OCI-LY3 (cell line): ENCODE measurements around the gene THSD7B.

Source experiments
- H2AFZ ChIP-seq: fragments of 200-600, 300-600 bp; shearing (Covaris generic); 2 replicates; pipeline ENCODE4 v1.6.0; 2014; ENCODE audit warnings: antibody characterized with exemption, low read depth, low read length
- H3K27ac ChIP-seq: fragments of 200-600, 300-600 bp; sonication (generic); 2 replicates; pipeline ENCODE4 v1.5.1; 2014; ENCODE audit warnings: mild to moderate bottlenecking, low read length, moderate library complexity, mixed read lengths
- H3K27me3 ChIP-seq: fragments of 200-600, 300-600 bp; sonication (generic); 2 replicates; pipeline ENCODE4 v1.6.1; 2014; ENCODE audit warnings: low read depth, low read length, mixed read lengths
- H3K36me3 ChIP-seq: fragments of 200-600, 300-600 bp; sonication (generic); replicated peaks from 2 replicates; pipeline ENCODE3; 2014; ENCODE audit warnings: low read depth, low read length, mixed read lengths
- H3K4me1 ChIP-seq: fragments of 300-600, 200-600 bp; sonication (generic); 2 replicates; pipeline ENCODE4 v1.6.1; 2014; ENCODE audit warnings: low read length, mixed read lengths
- H3K4me2 ChIP-seq: fragments of 200-600, 300-600 bp; sonication (generic); 2 replicates; pipeline ENCODE4 v1.6.1; 2014; ENCODE audit warnings: low read length, mixed read lengths
- H3K4me3 ChIP-seq: fragments of 300-600, 200-600 bp; sonication (generic); 2 replicates; pipeline ENCODE4 v1.5.1; 2014; ENCODE audit warnings: antibody characterized with exemption, mild to moderate bottlenecking, low read length, moderate library complexity
- H3K79me2 ChIP-seq: fragments of 300-600, 200-600 bp; shearing (Covaris generic); 2 replicates; pipeline ENCODE4 v1.6.1; 2014; ENCODE audit warnings: mild to moderate bottlenecking, low read length, mixed read lengths
- H3K9ac ChIP-seq: fragments of 300-600, 200-600 bp; shearing (Covaris generic); 2 replicates; pipeline ENCODE4 v1.6.0; 2014; ENCODE audit warnings: mild to moderate bottlenecking, low read length, moderate library complexity
- H3K9me3 ChIP-seq: fragments of 200-600, 300-600 bp; shearing (Covaris generic); 2 replicates; pipeline ENCODE4 v1.6.1; 2014; ENCODE audit warnings: low read length, mixed read lengths; ENCODE audit not compliant: insufficient read depth
- H4K20me1 ChIP-seq: fragments of 200-600, 300-600 bp; sonication (generic); 2 replicates; pipeline ENCODE4 v1.6.1; 2016; ENCODE audit warnings: low read length, mixed read lengths; ENCODE audit not compliant: insufficient read depth
- CTCF ChIP-seq: fragments of 200-600, 300-600 bp; sonication (generic); IDR thresholded peaks from 2 replicates; pipeline ENCODE4 v1.5.1; 2014; ENCODE audit warnings: antibody characterized with exemption, low read length, low read depth
- EZH2phosphoT487 ChIP-seq: fragments of 200-600 bp; shearing (Covaris generic); IDR thresholded peaks from 2 replicates; pipeline ENCODE4 v1.6.1; 2018; ENCODE audit warnings: antibody characterized with exemption, mixed run types, low read depth

Gene THSD7B

DNA sequence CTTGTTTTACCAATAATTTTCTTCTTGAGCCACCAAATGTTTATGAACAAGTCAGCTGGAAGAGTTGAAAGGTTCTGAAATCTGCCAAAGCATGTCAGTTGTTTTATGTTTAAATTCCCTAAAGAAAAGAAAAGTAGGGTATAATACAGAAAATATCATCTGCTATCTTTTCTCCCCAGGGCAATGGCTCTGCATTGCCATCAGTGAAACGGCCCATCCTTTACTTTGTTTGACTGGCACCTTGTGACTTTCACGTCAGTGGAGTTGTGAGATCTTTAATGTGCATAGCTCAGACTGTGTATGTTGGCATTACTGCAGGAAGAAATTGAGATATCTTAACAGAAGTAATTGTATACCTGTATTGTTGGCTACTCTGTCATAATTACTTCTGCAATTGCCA lies 239.9 kb downstream of the THSD7B start:
- no peaks in the 10 kb centered on the region for H3K9me3 ChIP-seq
- H2AFZ ChIP-seq: no peak overlapping the region
- no peaks in the 10 kb centered on the region for H3K79me2 ChIP-seq
- TF ChIP-seq CTCF: no peak
- TF ChIP-seq EZH2phosphoT487: no peak
- no peak overlapping the region for H3K4me3 ChIP-seq
- H4K20me1 ChIP-seq: no peaks in the 10 kb centered on the region
- no peak overlapping the region for H3K4me2 ChIP-seq
- no peak overlapping the region for H3K27ac ChIP-seq
- no peaks in the 10 kb centered on the region for H3K27me3 ChIP-seq
- no peaks in the 10 kb centered on the region for H3K4me1 ChIP-seq
- no peak overlapping the region for H3K9ac ChIP-seq
- H3K36me3 ChIP-seq: no peaks in the 10 kb centered on the region

- H3K36me3 ChIP-seq: no peaks in the 10 kb centered on the region
- no peaks in the 10 kb centered on the region for H3K9me3 ChIP-seq
- no peak overlapping the region for H3K4me3 ChIP-seq
- no peaks in the 10 kb centered on the region; the same call in 1 of the 2 replicates for H4K20me1 ChIP-seq
- H3K9ac ChIP-seq: no peak overlapping the region
- H3K27ac ChIP-seq: no peak overlapping the region
- no peak overlapping the region for H2AFZ ChIP-seq
- no peak for TF ChIP-seq EZH2phosphoT487
- no peak for TF ChIP-seq CTCF
- H3K4me1 ChIP-seq: no peaks in the 10 kb centered on the region
- H3K27me3 ChIP-seq: no peaks in the 10 kb centered on the region
- H3K79me2 ChIP-seq: no peaks in the 10 kb centered on the region
- H3K4me2 ChIP-seq: no peak overlapping the region
These were observed 242.6 kb downstream of the THSD7B start for GRCh38 chr2:137007938-137008337.

- no peak overlapping the region for H3K27ac ChIP-seq
- no peaks in the 10 kb centered on the region for H3K4me1 ChIP-seq
- H3K27me3 ChIP-seq: no peaks in the 10 kb centered on the region
- no peak overlapping the region for H3K4me3 ChIP-seq
- no peaks in the 10 kb centered on the region for H3K79me2 ChIP-seq
- no peaks in the 10 kb centered on the region; the same call in 1 of the 2 replicates for H4K20me1 ChIP-seq
- no peaks in the 10 kb centered on the region for H3K36me3 ChIP-seq
- TF ChIP-seq EZH2phosphoT487 (no peak), CTCF (no peak)
- no peak overlapping the region for H3K4me2 ChIP-seq
- no peak overlapping the region for H2AFZ ChIP-seq
- no peaks in the 10 kb centered on the region for H3K9me3 ChIP-seq
- no peak overlapping the region for H3K9ac ChIP-seq
These were observed 244.6 kb downstream of the THSD7B start for GRCh38 chr2:137009953-137010352.

GRCh38 chr2:137020452-137021196 lies 255.3 kb downstream of the THSD7B start:
- H4K20me1 ChIP-seq: no peaks in the 10 kb centered on the region
- H3K79me2 ChIP-seq: no peaks in the 10 kb centered on the region
- no peak overlapping the region for H2AFZ ChIP-seq
- H3K36me3 ChIP-seq: no peaks in the 10 kb centered on the region
- H3K27ac ChIP-seq: no peak overlapping the region
- no peak for TF ChIP-seq CTCF
- no peak for TF ChIP-seq EZH2phosphoT487
- H3K4me2 ChIP-seq: no peak overlapping the region
- H3K4me3 ChIP-seq: no peak overlapping the region
- H3K9ac ChIP-seq: no peak overlapping the region
- H3K9me3 ChIP-seq: no peaks in the 10 kb centered on the region
- peaks cover 4% of the 10 kb centered on the region; the same call in 1 of the 2 replicates for H3K27me3 ChIP-seq
- no peaks in the 10 kb centered on the region for H3K4me1 ChIP-seq
